Measurements from ENCODE around the gene GLYATL1B. TPM values are rescaled to one million over a fixed set of nuclear protein-coding genes. Genes with fewer than 3 reads are reported as not detected.
"Not testable (repeated sequence)": the region's sequence is repeated elsewhere in the genome, so short reads cannot be mapped to it uniquely, and the experiment has no call there.

The GLYATL1B gene
- total RNA-seq, 6 experiments from 2014 or later: not detected

DNA sequence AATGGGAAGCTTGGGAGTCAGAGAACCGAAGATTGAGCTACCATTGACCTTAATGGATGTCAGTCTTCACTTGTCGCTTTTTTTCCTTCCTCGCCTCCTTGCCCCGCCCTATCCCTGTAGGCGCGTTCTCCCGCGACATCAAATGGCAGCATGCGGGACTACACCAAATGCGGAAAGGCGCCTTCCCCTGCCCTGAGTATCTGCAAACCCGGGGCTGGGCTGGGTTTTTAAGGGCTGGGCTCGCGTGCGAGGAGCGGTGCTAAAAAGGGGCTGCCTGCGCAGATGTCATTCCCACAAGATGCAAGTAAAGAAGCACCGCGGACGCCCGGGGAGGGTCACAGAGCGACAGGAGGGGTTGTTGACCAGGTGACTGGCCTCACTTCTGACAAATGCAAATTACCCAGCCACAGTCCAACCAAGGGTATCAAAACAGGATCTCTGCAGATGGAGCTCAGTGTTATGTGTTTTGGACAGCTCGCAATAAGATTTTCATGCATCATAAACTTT lies 16.2 kb downstream of the GLYATL1B start:
- Mint-ChIP-seq H3K27me3 (ENCODE audit: insufficient read depth) (peaks cover 7% of the 10 kb centered on the region), H3K4me1 (ENCODE audit: low read depth) (peaks cover 26% of the 10 kb centered on the region), H3K4me3 (peak overlapping the region; percentile 78), H3K9me3 (no peaks in the 10 kb centered on the region), H3K27ac (no peak overlapping the region), H3K36me3 (ENCODE audit: low read depth) (no peaks in the 10 kb centered on the region)
- TF ChIP-seq, protein P1, sequence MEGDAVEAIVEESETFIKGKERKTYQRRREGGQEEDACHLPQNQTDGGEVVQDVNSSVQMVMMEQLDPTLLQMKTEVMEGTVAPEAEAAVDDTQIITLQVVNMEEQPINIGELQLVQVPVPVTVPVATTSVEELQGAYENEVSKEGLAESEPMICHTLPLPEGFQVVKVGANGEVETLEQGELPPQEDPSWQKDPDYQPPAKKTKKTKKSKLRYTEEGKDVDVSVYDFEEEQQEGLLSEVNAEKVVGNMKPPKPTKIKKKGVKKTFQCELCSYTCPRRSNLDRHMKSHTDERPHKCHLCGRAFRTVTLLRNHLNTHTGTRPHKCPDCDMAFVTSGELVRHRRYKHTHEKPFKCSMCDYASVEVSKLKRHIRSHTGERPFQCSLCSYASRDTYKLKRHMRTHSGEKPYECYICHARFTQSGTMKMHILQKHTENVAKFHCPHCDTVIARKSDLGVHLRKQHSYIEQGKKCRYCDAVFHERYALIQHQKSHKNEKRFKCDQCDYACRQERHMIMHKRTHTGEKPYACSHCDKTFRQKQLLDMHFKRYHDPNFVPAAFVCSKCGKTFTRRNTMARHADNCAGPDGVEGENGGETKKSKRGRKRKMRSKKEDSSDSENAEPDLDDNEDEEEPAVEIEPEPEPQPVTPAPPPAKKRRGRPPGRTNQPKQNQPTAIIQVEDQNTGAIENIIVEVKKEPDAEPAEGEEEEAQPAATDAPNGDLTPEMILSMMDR (IDR thresholded peaks at IDR 0.05): peak; percentile 41; the same call in 1 of the 2 replicates
- DNase-seq: peak; percentile 13

- Mint-ChIP-seq H3K4me3 (peak within 1 kb of the TSS; percentile 96), H3K9me3 (no peaks in the 10 kb centered on the region), H3K27ac (peak within 1 kb of the TSS; percentile 63; the same call in 1 of the 2 replicates), H3K4me1 (ENCODE audit: low read depth) (peaks cover 63% of the 10 kb centered on the region), H3K36me3 (ENCODE audit: low read depth) (peaks cover 5% of the 10 kb centered on the region; the same call in 1 of the 2 replicates), H3K27me3 (ENCODE audit: insufficient read depth) (peaks cover 2% of the 10 kb centered on the region)
- peak; percentile 92 for DNase-seq
- TF ChIP-seq, protein P1 (IDR thresholded peaks at IDR 0.05): no peak; the same call in 1 of the 2 replicates
Observed at GRCh38 chr11:59106363-59107336, 20.5 kb downstream of the GLYATL1B start, which contains the start of gene FAM111B. Gene FAM111B (plus strand): TSS chr11:59107237. CDS start chr11:59109626, 2,389 bp downstream.

DNA sequence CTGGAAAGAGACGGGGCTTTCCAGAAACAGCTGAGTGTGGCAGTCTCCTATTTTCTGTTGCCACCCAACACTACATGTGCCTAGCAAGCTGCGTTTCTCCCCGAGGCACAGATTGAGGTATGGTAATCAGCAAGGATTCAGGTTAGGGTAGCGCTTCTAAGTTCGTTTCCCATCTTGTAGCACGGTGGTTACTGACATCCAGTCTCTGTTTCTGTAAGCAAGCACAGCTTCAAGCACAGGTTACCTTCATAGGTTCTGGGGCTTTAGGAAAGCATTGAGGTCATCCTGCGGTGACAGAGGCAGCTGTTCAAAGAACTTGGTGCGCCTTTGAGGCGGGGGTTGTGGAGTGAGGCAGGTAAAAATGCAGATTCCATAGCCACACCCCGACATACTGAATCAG lies 21.6 kb downstream of the GLYATL1B start:
- not testable (repeated sequence) for H3K27me3 Mint-ChIP-seq (ENCODE audit: insufficient read depth); DNase-seq; H3K36me3 Mint-ChIP-seq (ENCODE audit: low read depth); H3K27ac Mint-ChIP-seq; H3K9me3 Mint-ChIP-seq
- Mint-ChIP-seq H3K4me3 (peak overlapping the region; percentile 96), H3K4me1 (ENCODE audit: low read depth) (peaks cover 64% of the 10 kb centered on the region)

DNA sequence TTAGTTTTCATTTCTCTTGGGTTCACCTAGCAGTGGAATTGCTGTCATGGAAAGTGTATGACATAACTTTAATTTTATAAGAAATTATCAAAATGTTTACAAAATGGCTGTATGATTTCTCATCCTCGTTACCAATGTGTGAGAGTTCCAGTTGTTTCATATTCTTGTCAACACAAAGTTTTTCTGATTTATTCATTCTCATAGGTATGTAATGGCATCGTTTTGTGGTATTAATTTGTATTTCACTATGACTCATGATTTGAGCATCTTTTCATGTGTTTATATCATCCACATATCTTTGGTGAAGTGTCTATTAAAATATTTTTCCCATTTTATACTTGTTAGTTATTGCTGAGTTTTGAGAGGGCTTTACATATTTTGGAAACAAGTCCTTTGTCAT lies 26.4 kb downstream of the GLYATL1B start:
- peaks cover 41% of the 10 kb centered on the region for H3K36me3 Mint-ChIP-seq (ENCODE audit: low read depth)
- TF ChIP-seq, protein P1 (IDR thresholded peaks at IDR 0.05): no peak
- peaks cover 5% of the 10 kb centered on the region for H3K9me3 Mint-ChIP-seq
- H3K27ac Mint-ChIP-seq: peak overlapping the region; percentile 10; the same call in 1 of the 2 replicates
- no peak overlapping the region for H3K4me3 Mint-ChIP-seq
- H3K4me1 Mint-ChIP-seq (ENCODE audit: low read depth): peaks cover 56% of the 10 kb centered on the region
- peaks cover 3% of the 10 kb centered on the region for H3K27me3 Mint-ChIP-seq (ENCODE audit: insufficient read depth)
- no peak for DNase-seq

DNA sequence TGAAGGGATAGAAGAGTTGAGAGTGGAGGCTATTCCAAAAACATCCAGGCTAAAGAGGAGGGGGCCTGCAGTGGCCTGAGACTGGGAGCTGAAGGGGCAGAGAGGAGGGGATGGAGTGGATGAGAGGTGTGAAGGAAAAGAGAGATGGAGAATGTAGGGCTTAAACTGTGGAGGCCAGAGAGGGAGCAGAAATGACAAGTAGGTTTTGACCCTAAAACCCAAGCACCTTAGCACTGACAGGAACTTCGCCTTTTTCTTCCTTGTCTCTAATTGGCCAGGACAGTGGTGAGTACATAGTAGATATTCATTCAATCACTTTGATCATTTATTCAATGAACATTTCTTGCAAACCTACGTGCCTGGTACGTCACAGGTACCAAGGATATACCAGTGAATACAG lies 28.2 kb downstream of the GLYATL1B start:
- TF ChIP-seq, protein P1 (IDR thresholded peaks at IDR 0.05): no peak
- no peak overlapping the region for H3K27ac Mint-ChIP-seq
- no peak overlapping the region for H3K4me3 Mint-ChIP-seq
- no peak for DNase-seq
- peaks cover 3% of the 10 kb centered on the region for H3K27me3 Mint-ChIP-seq (ENCODE audit: insufficient read depth)
- peaks cover 37% of the 10 kb centered on the region for H3K4me1 Mint-ChIP-seq (ENCODE audit: low read depth)
- peaks cover 58% of the 10 kb centered on the region for H3K36me3 Mint-ChIP-seq (ENCODE audit: low read depth)
- H3K9me3 Mint-ChIP-seq: peaks cover 22% of the 10 kb centered on the region

- TF ChIP-seq, protein P1 (IDR thresholded peaks at IDR 0.05): no peak
- Mint-ChIP-seq H3K4me1 (ENCODE audit: low read depth) (peaks cover 28% of the 10 kb centered on the region), H3K36me3 (ENCODE audit: low read depth) (peaks cover 56% of the 10 kb centered on the region), H3K4me3 (no peak overlapping the region), H3K27ac (no peak overlapping the region), H3K9me3 (peaks cover 23% of the 10 kb centered on the region), H3K27me3 (ENCODE audit: insufficient read depth) (peaks cover 3% of the 10 kb centered on the region)
- no peak for DNase-seq
Observed at GRCh38 chr11:59115553-59115952, 29.4 kb downstream of the GLYATL1B start.

Data from HFFc6 (cell line).